Motor neuron (in vitro differentiated cells): ENCODE measurements around the gene TMEM62. TPM values are rescaled to one million over a fixed set of nuclear protein-coding genes. Genes with fewer than 3 reads are reported as not detected.
A peak's percentile ranks its signal among the peaks of the same experiment; 100 is the strongest.

Source experiments
- ATAC-seq, 8 experiments: fragments of 200-7000 bp; cut with Tn5 transposase; replicated peaks in 6 of 8; 2 replicates each; pipeline ENCODE4 v1.8.0; 2021; ENCODE audit warnings: mild to moderate bottlenecking in 8 of 8, moderate library complexity in 8 of 8
- H3K27ac ChIP-seq, 2 donors: fragments of 250-450 bp; sonication (Bioruptor Pico); 2 replicates each; pipeline ENCODE4 v1.9.0; 2021; ENCODE audit warnings: antibody characterized with exemption in 2 of 2, mild to moderate bottlenecking in 2 of 2, moderate library complexity in 1 of 2
- H3K4me1 ChIP-seq, 2 donors: fragments of 250-450 bp; sonication (Bioruptor Pico); replicated peaks in 1 of 2; 2 replicates each; pipeline ENCODE4 v1.6.1; 2021; ENCODE audit warnings: antibody characterized with exemption in 2 of 2, mild to moderate bottlenecking in 2 of 2, moderate library complexity in 1 of 2
- H3K4me3 ChIP-seq, 5 donors: fragments of 250-450 bp; sonication (Bioruptor Pico); 2 replicates each; pipeline ENCODE4 v1.9.0; 2021; ENCODE audit warnings: antibody characterized with exemption in 5 of 5, mild to moderate bottlenecking in 5 of 5, moderate library complexity in 4 of 5
- WGBS, 10 experiments: fragments of 450-650 bp; shearing (Covaris generic); methylation state at CpG; one replicate each; pipeline ENCODE4 v1.0.0; 2022; 5-methylcytosine and 5-hydroxymethylcytosine counted together
- in situ Hi-C, 9 experiments: fragments of 400-800 bp; cut with MboI; loops; one replicate each; pipeline ENCODE4 v1.15.0; 2021; ENCODE audit warnings: low sequenced_read_pairs in 9 of 9, low pct_unique_long_range_greater_than_20kb in 2 of 9; ENCODE audit not compliant: unreplicated experiment in 9 of 9
- total RNA-seq, 8 experiments: library from RNA; unstranded; fragments of 300-600 nt; gene quantifications; 2 replicates each; pipeline versions ENCODE4 v1.2.3 to v1.2.4, GENCODE V29; 2022

Gene TMEM62
- total RNA-seq, 8 experiments from 2014 or later: 7.3 to 14.8 (median 9.6) TPM

- ATAC-seq: no peak
- H3K4me3 ChIP-seq: no peak overlapping the region
- H3K4me1 ChIP-seq: no peaks in the 10 kb centered on the region
- H3K27ac ChIP-seq: no peak overlapping the region
- in situ Hi-C loops: no loop called here
- WGBS, 10 experiments: 17 to 76% (median 61%) methylated on average over 2 to 4 of the region's 23 CpGs; no CpG with 5 or more reads in 6 of the 10 experiments
Observed at GRCh38 chr15:43208052-43209002, 74.9 kb downstream of the TMEM62 start.

- H3K27ac ChIP-seq: no peak overlapping the region
- WGBS, 10 experiments: 30 to 83% (median 75%) methylated on average over 1 to 9 of the region's 13 CpGs; no CpG with 5 or more reads in 5 of the 10 experiments
- H3K4me1 ChIP-seq: no peaks in the 10 kb centered on the region
- in situ Hi-C loops: no loop called here
- H3K4me3 ChIP-seq: no peak overlapping the region
- ATAC-seq: peak in 3 of 8 experiments; percentile 19 to 66 (median 59)
Observed at GRCh38 chr15:43209059-43209824, 75.9 kb downstream of the TMEM62 start.

- ATAC-seq: no peak
- in situ Hi-C loops: no loop called here
- WGBS, 10 experiments: 57 to 100% (median 68%) methylated on average over 1 to 6 of the region's 15 CpGs; no CpG with 5 or more reads in 3 of the 10 experiments
Observed at GRCh38 chr15:43210172-43210745, 76.9 kb downstream of the TMEM62 start.

GRCh38 chr15:43210807-43211206 is 77.4 kb downstream of the TMEM62 start:
- in situ Hi-C loops: no loop called here
- no peak for ATAC-seq
- Histone ChIP-seq H3K4me1 (no peaks in the 10 kb centered on the region), H3K27ac (no peak overlapping the region), H3K4me3 (no peak overlapping the region)
- WGBS, 10 experiments: 0 to 80% (median 64%) methylated on average over 1 to 5 of the region's 9 CpGs; no CpG with 5 or more reads in 4 of the 10 experiments

More at GRCh38 chr15:43210172-43210745, 76.9 kb downstream of the TMEM62 start:
- H3K4me1 ChIP-seq: no peaks in the 10 kb centered on the region
- H3K27ac ChIP-seq: no peak overlapping the region
- H3K4me3 ChIP-seq: no peak overlapping the region

- in situ Hi-C loops: no loop called here
- 40 to 100% (median 89%) methylated on average over 1 to 3 of the region's 4 CpGs; no CpG with 5 or more reads in 4 of the 10 experiments for WGBS, 10 experiments
- H3K27ac ChIP-seq: no peak overlapping the region
- no peaks in the 10 kb centered on the region for H3K4me1 ChIP-seq
- no peak for ATAC-seq
- no peak overlapping the region for H3K4me3 ChIP-seq
Observed at GRCh38 chr15:43211224-43211735, 77.9 kb downstream of the TMEM62 start.

- WGBS, 10 experiments: 33 to 96% (median 76%) methylated on average over 2 to 8 of the region's 8 CpGs; no CpG with 5 or more reads in 1 of the 10 experiments
- no peak for ATAC-seq
- Histone ChIP-seq H3K4me3 (no peak overlapping the region), H3K4me1 (no peaks in the 10 kb centered on the region), H3K27ac (no peak overlapping the region)
- in situ Hi-C loops: no loop called here
Observed at GRCh38 chr15:43212299-43212698, 78.9 kb downstream of the TMEM62 start.

- no peak for ATAC-seq
- Histone ChIP-seq H3K27ac (no peak overlapping the region), H3K4me1 (no peaks in the 10 kb centered on the region), H3K4me3 (no peak overlapping the region)
- in situ Hi-C loops: no loop called here
Observed at GRCh38 chr15:43212951-43213350, 79.6 kb downstream of the TMEM62 start.

GRCh38 chr15:43213466-43213865 is 80.1 kb downstream of the TMEM62 start:
- H3K4me1 ChIP-seq: no peaks in the 10 kb centered on the region
- in situ Hi-C loops: no loop called here
- no peak overlapping the region for H3K27ac ChIP-seq
- WGBS, 10 experiments: 0 to 100% (median 82%) methylated on average over 1 to 4 of the region's 5 CpGs; no CpG with 5 or more reads in 4 of the 10 experiments
- no peak overlapping the region for H3K4me3 ChIP-seq
- ATAC-seq: no peak

- ATAC-seq: no peak
Observed at GRCh38 chr15:43214169-43214568, 80.8 kb downstream of the TMEM62 start.

GRCh38 chr15:43214592-43215295 is 81.4 kb downstream of the TMEM62 start:
- H3K4me3 ChIP-seq: no peak overlapping the region
- no peak overlapping the region for H3K27ac ChIP-seq
- in situ Hi-C loops: no loop called here
- ATAC-seq: no peak
- 27 to 100% (median 83%) methylated on average over 1 to 3 of the region's 6 CpGs; no CpG with 5 or more reads in 7 of the 10 experiments for WGBS, 10 experiments
- no peaks in the 10 kb centered on the region for H3K4me1 ChIP-seq

More at GRCh38 chr15:43214169-43214568, 80.8 kb downstream of the TMEM62 start:
- no peak overlapping the region for H3K27ac ChIP-seq
- 40 to 43% methylated on average over 1 to 2 of the region's 8 CpGs; no CpG with 5 or more reads in 8 of the 10 experiments for WGBS, 10 experiments
- no peaks in the 10 kb centered on the region for H3K4me1 ChIP-seq
- H3K4me3 ChIP-seq: no peak overlapping the region
- in situ Hi-C loops: no loop called here

GRCh38 chr15:43215961-43216360 is 82.6 kb downstream of the TMEM62 start:
- Histone ChIP-seq H3K4me3 (no peak overlapping the region), H3K4me1 (no peaks in the 10 kb centered on the region), H3K27ac (no peak overlapping the region)
- peak in 3 of 8 experiments; percentile 36 to 45 (median 40) for ATAC-seq
- in situ Hi-C loops: no loop called here
- 20 to 100% (median 75%) methylated on average over 1 to 6 of the region's 7 CpGs; no CpG with 5 or more reads in 4 of the 10 experiments for WGBS, 10 experiments
